Ovary (tissue), 3 donors: ENCODE results near the gene MEAK7.

Experiments used
- CTCF ChIP-seq, 3 donors: fragments of 450-650 bp in 2 of 3; fragments of 200-600 bp in 1 of 3; IDR thresholded peaks; one replicate each; pipeline versions ENCODE4 v1.5.1 to v1.8.0; 2016 to 2022; ENCODE audit warnings: antibody characterized with exemption in 3 of 3, mild to moderate bottlenecking in 1 of 3
- POLR2A ChIP-seq: fragments of 450-650 bp; IDR thresholded peaks from one replicate; pipeline ENCODE4 v1.6.1; 2017; ENCODE audit warnings: antibody characterized with exemption, mild to moderate bottlenecking, moderate library complexity
- donor health status: DM: no; HTN: no; CAD: no.

- TF ChIP-seq CTCF (IDR thresholded peaks at IDR 0.05), result no peak
- no peak for TF ChIP-seq POLR2A
These were observed 24.6 kb downstream of the MEAK7 start for GRCh38 chr16:84479716-84480450.
